ENCODE results near the gene TTLL9. TPM values are rescaled to one million over a fixed set of nuclear protein-coding genes. Genes with fewer than 3 reads are reported as not detected.

The TTLL9 gene
- total and polyA plus RNA-seq, 2 experiments from 2014 or later = 0.09 to 0.15 TPM

- TF ChIP-seq, protein P1, sequence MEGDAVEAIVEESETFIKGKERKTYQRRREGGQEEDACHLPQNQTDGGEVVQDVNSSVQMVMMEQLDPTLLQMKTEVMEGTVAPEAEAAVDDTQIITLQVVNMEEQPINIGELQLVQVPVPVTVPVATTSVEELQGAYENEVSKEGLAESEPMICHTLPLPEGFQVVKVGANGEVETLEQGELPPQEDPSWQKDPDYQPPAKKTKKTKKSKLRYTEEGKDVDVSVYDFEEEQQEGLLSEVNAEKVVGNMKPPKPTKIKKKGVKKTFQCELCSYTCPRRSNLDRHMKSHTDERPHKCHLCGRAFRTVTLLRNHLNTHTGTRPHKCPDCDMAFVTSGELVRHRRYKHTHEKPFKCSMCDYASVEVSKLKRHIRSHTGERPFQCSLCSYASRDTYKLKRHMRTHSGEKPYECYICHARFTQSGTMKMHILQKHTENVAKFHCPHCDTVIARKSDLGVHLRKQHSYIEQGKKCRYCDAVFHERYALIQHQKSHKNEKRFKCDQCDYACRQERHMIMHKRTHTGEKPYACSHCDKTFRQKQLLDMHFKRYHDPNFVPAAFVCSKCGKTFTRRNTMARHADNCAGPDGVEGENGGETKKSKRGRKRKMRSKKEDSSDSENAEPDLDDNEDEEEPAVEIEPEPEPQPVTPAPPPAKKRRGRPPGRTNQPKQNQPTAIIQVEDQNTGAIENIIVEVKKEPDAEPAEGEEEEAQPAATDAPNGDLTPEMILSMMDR (IDR thresholded peaks at IDR 0.05; ENCODE audit: low read depth, low read length) = no peak
- peaks cover 19% of the 10 kb centered on the region for H3K27me3 ChIP-seq
Measured at GRCh38 chr20:31988430-31989015, 118.1 kb downstream of the TTLL9 start.

DNA sequence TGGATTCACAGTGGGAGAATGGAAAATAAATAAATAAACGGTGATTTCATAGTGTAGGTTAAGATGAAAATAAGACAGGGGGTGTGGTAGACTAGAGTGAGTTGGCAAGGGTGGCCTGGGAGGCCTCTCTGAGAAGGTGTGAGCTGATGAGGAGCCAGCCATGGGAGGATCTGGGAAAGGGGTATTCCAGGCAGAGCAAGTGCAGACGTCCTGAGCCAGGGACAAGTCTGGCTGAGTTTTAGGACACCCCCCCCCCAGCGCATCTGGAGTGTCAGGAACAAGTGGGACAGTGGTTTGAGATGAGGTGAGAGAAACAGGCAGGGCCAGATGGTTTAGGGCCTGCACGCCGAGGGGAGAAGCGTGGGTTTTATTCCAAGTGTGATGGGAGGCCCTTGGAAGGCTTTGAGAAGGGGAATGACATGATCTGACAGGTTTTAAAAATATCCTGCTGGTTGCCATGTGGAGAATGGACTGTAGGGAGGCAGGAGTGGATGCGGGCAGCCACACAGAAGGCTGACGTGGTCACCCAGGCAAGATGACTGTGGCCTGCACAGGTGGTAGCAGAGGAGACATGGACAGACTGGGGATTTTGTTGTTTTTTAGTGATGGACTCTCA lies 118.7 kb downstream of the TTLL9 start:
- H3K27ac ChIP-seq = no peak overlapping the region
- TF ChIP-seq, protein P1 (IDR thresholded peaks at IDR 0.05; ENCODE audit: low read depth, low read length) = no peak
- no peaks in the 10 kb centered on the region for H3K9me3 ChIP-seq (ENCODE audit: low read depth)
- no peak for DNase-seq (ENCODE audit: low read depth in 1 of 2, low spot score in 1 of 2)
- H3K27me3 ChIP-seq = peaks cover 25% of the 10 kb centered on the region
- no peak overlapping the region for H3K4me3 ChIP-seq
- no peaks in the 10 kb centered on the region for H3K36me3 ChIP-seq
- H3K4me1 ChIP-seq (ENCODE audit: low read depth) = no peaks in the 10 kb centered on the region

More at GRCh38 chr20:31988430-31989015, 118.1 kb downstream of the TTLL9 start:
- no peaks in the 10 kb centered on the region for H3K4me1 ChIP-seq (ENCODE audit: low read depth)
- no peaks in the 10 kb centered on the region for H3K9me3 ChIP-seq (ENCODE audit: low read depth)
- no peak overlapping the region for H3K27ac ChIP-seq
- no peaks in the 10 kb centered on the region for H3K36me3 ChIP-seq
- DNase-seq (ENCODE audit: low read depth in 1 of 2, low spot score in 1 of 2) = no peak
- H3K4me3 ChIP-seq = no peak overlapping the region

GRCh38 chr20:31990641-31991338 lies 120.4 kb downstream of the TTLL9 start:
- H3K4me3 ChIP-seq = no peak overlapping the region
- DNase-seq (ENCODE audit: low read depth in 1 of 2, low spot score in 1 of 2) = no peak
- H3K27ac ChIP-seq = no peak overlapping the region
- H3K9me3 ChIP-seq (ENCODE audit: low read depth) = no peaks in the 10 kb centered on the region
- H3K36me3 ChIP-seq = no peaks in the 10 kb centered on the region
- peaks cover 42% of the 10 kb centered on the region for H3K27me3 ChIP-seq
- TF ChIP-seq, protein P1 (IDR thresholded peaks at IDR 0.05; ENCODE audit: low read depth, low read length) = no peak
- H3K4me1 ChIP-seq (ENCODE audit: low read depth) = no peaks in the 10 kb centered on the region

DNA sequence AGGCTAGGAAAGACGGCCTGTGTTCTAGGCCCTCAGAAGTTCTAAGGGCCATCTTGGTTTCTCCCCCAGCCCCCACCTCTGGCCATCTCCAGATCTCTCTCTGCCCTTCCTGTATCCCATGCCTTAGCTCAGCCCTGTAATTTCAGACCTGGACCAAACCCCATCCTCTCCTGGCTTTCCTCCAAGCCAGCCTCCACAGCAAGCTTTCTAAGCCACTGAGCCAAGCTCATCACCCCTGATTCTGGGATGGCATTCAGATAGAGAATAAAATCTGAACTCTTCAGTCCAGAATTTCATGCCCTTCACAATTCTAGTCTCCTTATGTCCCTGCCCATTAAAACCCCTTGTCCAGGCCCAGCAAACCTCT lies 120.9 kb downstream of the TTLL9 start:
- no peak for DNase-seq (ENCODE audit: low read depth in 1 of 2, low spot score in 1 of 2)
- no peaks in the 10 kb centered on the region for H3K9me3 ChIP-seq (ENCODE audit: low read depth)
- TF ChIP-seq, protein P1 (IDR thresholded peaks at IDR 0.05; ENCODE audit: low read depth, low read length) = no peak

DNA sequence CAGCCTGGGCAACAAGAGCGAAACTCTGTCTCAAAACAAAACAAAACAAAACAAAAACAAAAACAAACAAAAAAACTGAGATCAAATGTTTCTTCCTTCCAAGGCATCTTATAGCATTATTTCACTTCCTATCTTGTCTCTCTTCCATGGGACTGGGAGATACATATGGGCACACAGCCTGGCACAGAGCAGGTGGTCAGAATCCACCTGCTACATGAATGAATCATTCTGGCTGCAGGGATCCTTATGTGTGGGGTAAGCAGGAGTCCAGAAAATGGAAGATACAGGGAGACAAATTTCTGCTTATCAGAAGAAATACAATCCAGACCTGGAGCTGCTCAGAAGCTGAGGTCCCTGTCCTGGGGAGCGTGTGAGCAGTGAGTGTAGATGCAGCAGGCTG lies 121.7 kb downstream of the TTLL9 start:
- peaks cover 52% of the 10 kb centered on the region for H3K27me3 ChIP-seq
- DNase-seq (ENCODE audit: low read depth in 1 of 2, low spot score in 1 of 2) = no peak
- H3K4me3 ChIP-seq = no peak overlapping the region
- no peaks in the 10 kb centered on the region for H3K4me1 ChIP-seq (ENCODE audit: low read depth)
- H3K27ac ChIP-seq = no peak overlapping the region
- H3K9me3 ChIP-seq (ENCODE audit: low read depth) = no peaks in the 10 kb centered on the region
- H3K36me3 ChIP-seq = no peaks in the 10 kb centered on the region
- TF ChIP-seq, protein P1 (IDR thresholded peaks at IDR 0.05; ENCODE audit: low read depth, low read length) = no peak

More for the DNA sequence above, 120.9 kb downstream of the TTLL9 start:
- Histone ChIP-seq H3K27ac (no peak overlapping the region), H3K4me3 (no peak overlapping the region), H3K36me3 (no peaks in the 10 kb centered on the region), H3K4me1 (ENCODE audit: low read depth) (no peaks in the 10 kb centered on the region), H3K27me3 (peaks cover 47% of the 10 kb centered on the region)

Other genes starting within 250 kb of the TTLL9 start
- gene COX4I2, start 232.7 kb upstream of the TTLL9 start, total RNA-seq = not detected in 2 replicates
- 0.81 and 0.97 TPM in 2 replicates for gene COX4I2, start 232.7 kb upstream of the TTLL9 start, polyA plus RNA-seq
- 74.6 and 81.2 TPM in 2 replicates for gene BCL2L1, start 147.8 kb upstream of the TTLL9 start, total RNA-seq
- gene BCL2L1, start 147.8 kb upstream of the TTLL9 start, polyA plus RNA-seq = 37.8 and 40.5 TPM in 2 replicates
- 15.2 and 120 TPM in 2 replicates for gene TPX2, start 131.3 kb upstream of the TTLL9 start, total RNA-seq
- 12.3 and 91.0 TPM in 2 replicates for gene TPX2, start 131.3 kb upstream of the TTLL9 start, polyA plus RNA-seq
- 0.15 TPM in 1 of 2 replicates, not detected in the other for gene MYLK2, start 51.3 kb upstream of the TTLL9 start, total RNA-seq
- gene MYLK2, start 51.3 kb upstream of the TTLL9 start, polyA plus RNA-seq = 0.26 TPM in 1 of 2 replicates, not detected in the other
- 0.07 and 0.83 TPM in 2 replicates for gene FOXS1, start 25.0 kb upstream of the TTLL9 start, total RNA-seq
- gene FOXS1, start 25.0 kb upstream of the TTLL9 start, polyA plus RNA-seq = 0.23 TPM in 1 of 2 replicates, not detected in the other
- gene DUSP15, start 107 bp upstream of the TTLL9 start, total RNA-seq = 20.3 and 23.6 TPM in 2 replicates
- 7.2 and 8.0 TPM in 2 replicates for gene DUSP15, start 107 bp upstream of the TTLL9 start, polyA plus RNA-seq
- 12.6 and 14.4 TPM in 2 replicates for gene PDRG1, start 81.4 kb downstream of the TTLL9 start, total RNA-seq
- gene PDRG1, start 81.4 kb downstream of the TTLL9 start, polyA plus RNA-seq = 38.6 and 45.2 TPM in 2 replicates
- gene XKR7, start 97.5 kb downstream of the TTLL9 start, total RNA-seq = 0.03 and 0.04 TPM in 2 replicates
- 0.02 TPM in 1 of 2 replicates, not detected in the other for gene XKR7, start 97.5 kb downstream of the TTLL9 start, polyA plus RNA-seq
- gene CCM2L, start 139.8 kb downstream of the TTLL9 start, total RNA-seq = 0.69 and 0.92 TPM in 2 replicates
- 0.35 and 0.79 TPM in 2 replicates for gene CCM2L, start 139.8 kb downstream of the TTLL9 start, polyA plus RNA-seq
- gene HCK, start 181.6 kb downstream of the TTLL9 start, total RNA-seq = not detected in 2 replicates
- gene HCK, start 181.6 kb downstream of the TTLL9 start, polyA plus RNA-seq = not detected in 2 replicates
- gene TM9SF4, start 239.1 kb downstream of the TTLL9 start, total RNA-seq = 38.9 and 52.5 TPM in 2 replicates
- 54.6 and 71.3 TPM in 2 replicates for gene TM9SF4, start 239.1 kb downstream of the TTLL9 start, polyA plus RNA-seq